ENCODE measurements around the gene TSPAN15. TPM values are rescaled to one million over a fixed set of nuclear protein-coding genes. Genes with fewer than 3 reads are reported as not detected.
"Not testable (repeated sequence)": the region's sequence is repeated elsewhere in the genome, so short reads cannot be mapped to it uniquely, and the experiment has no call there.

TSPAN15 gene
- polyA plus RNA-seq, 5 donors: 37.9 to 44.7 (median 43.1) TPM

DNA sequence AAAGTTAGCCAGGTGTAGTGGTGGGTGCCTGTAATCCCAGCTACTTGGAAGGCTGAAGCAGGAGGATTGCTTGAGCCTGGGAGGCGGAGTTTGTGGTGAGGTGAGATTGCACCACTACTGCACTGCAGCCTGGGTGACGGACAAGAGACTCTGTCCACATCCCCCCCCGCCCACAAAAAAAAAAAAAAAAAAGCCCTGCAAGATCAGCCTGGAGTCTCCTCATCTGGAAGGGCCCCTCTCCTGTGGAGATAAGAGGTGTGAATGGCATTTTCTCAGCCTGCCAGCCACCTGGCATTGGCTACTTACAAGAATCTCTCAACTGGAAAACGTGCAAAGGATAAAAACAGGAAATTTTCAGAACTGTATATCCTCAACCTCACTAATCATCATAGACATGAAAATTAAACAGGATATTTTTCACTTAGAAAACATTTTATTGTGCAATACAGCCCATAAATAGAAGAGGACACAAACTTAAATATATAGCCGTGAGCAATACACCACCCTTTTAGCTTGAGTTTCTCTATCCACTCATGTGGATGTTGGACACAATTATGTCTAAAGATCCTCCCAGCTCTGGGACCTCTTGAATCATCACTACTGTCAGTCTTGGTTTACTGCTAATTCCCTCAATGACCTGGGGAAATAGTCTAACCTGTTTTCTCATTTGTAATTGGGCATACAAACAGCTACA lies 11.3 kb upstream of the TSPAN15 start:
- DNase-seq: peak in 1 of 2 donors; percentile 50

DNA sequence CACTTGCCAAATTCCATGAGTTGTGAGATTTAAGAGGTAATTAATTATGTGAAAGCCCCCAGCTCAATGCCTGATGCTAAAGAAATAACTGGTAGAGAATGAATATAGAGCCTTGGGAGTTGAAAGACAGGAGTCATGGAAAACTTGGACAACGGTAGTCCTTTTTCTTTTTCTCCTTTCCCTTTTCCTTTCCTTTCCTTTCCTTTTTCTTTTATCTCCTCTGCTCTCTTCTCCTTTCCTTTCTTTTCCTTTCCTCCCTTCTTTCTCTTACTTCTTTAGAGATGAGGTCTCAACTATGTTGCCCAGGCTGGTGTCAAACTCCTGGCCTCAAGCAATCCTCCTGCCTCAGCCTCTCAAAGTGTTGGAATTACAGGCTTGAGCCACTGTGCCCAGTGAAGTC lies 7.9 kb upstream of the TSPAN15 start:
- DNase-seq: no peak

DNA sequence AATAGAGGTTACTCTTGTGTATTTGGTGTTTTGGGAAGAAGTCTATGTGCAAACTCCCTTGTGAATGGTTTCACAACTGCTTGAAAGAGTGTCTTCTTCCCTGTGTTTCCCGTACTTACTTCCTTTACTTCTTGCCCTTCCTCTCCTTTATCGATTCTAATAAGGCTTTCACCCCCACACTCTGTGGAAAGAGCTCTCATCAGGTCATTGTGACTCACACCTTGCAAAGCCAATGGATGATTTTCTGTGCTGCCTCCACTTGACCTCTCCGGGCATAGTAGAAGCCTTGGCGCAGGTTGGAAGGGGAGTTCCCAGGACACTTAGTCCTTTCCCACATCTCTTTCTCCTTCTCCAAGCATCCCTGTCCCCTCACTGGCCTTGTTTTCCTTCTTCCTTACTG lies 6.2 kb upstream of the TSPAN15 start:
- no peak for DNase-seq

DNA sequence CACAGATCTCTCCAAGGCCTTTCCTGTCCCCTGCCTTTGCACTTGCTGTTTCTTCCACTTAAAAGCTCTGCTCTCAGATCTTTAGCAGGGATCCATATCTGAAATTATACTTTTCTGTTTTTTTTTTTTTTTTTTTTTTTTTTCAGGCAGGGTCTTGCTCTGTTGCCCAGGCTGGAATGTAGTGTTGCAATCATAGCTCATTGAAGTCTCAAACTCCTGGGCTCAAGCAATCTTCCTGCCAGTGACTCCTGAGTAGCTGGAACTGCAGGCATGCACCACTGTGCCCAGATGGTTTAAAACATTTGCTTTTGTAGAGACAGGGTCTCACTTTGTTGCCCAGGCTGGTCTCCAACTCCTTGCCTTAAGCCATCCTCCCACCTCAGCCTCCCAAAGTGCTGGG lies 5.0 kb upstream of the TSPAN15 start:
- no peak for DNase-seq

DNA sequence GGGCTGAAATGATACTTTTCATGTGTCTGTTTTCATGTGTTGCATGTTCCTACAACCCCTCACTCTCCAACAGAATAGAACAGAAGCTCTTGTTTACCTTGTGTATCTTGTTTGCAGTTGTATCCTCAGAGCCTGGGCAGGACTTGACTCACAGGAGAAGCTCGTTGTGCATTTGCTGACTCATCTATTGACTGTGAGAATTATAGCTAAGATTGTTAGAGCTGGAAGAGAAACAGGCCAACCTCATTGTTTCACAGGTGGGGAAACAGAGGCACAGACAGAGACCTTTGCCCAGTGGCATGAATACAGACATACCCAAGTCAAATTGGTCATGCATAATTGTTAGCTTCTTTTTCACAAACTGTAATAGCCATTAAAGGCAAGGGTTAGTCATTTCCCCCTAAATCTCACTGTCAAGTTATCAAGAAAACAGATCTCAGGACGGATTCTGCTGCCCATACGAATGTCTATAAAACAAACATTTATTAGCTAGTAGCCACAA lies 4.6 kb upstream of the TSPAN15 start:
- DNase-seq: no peak

DNA sequence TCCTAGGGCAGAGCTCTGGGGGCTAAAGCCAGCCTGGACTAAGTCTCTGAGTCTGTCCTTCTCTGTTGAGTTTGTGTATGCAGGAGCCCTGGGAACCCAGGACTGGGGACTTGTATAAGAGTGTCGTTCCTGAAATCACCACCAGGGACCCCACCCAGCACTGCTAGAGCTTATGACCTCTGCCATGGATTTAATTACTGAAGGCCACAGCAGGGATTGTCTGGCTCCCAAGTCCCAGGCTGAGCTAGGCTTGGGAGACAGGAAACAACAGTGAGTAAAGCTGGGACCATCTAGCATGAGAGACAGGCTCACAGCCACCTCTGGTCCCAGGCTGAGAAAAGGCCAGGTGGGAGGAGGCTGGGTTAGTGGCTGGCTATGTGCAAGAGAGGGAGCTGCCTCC lies 1.4 kb upstream of the TSPAN15 start:
- DNase-seq: no peak

DNA sequence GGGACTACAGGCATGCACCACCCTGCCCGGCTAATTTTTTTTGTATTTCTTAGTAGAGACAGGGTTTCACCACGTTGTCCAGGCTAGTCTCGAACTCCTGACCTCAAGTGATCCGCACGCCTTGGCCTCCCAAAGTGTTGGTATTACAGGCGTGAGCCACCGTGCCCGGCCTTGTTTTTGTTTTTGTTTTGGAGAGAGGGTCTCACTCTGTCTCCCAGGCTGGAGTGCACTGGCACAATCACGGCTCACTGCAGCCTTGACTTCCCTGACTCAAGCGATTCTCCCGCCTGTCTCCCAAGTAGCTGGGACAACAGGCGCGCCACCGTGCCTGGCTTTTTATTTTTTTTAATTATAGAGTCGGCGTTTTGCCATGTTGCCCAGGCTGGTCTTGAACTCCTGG lies 870 bp upstream of the TSPAN15 start:
- not testable (repeated sequence) for DNase-seq

DNA sequence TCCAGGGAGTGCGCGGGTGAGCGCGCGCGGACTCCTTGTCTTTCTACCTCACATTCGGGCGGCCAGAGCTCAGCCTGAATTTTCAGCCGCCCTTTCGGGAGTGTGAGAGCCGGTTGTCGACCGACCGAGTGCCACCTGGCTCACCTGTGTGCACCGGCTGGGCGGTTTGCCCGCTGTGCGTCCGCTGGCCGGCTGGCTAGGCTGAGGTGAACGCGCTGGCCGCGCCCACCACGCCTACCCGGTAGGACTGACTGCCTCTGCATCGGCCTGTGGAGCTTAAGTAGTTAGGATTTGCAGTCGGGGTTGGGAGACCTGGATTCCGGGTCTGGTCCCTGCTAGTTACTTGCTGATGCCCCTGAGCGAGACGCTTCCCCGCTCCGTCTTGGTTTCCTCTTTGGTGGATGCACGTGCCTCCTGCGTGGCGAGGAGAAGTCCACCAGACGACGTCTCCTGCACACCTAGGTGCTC lies 553 bp downstream of the TSPAN15 start:
- DNase-seq: no peak

DNA sequence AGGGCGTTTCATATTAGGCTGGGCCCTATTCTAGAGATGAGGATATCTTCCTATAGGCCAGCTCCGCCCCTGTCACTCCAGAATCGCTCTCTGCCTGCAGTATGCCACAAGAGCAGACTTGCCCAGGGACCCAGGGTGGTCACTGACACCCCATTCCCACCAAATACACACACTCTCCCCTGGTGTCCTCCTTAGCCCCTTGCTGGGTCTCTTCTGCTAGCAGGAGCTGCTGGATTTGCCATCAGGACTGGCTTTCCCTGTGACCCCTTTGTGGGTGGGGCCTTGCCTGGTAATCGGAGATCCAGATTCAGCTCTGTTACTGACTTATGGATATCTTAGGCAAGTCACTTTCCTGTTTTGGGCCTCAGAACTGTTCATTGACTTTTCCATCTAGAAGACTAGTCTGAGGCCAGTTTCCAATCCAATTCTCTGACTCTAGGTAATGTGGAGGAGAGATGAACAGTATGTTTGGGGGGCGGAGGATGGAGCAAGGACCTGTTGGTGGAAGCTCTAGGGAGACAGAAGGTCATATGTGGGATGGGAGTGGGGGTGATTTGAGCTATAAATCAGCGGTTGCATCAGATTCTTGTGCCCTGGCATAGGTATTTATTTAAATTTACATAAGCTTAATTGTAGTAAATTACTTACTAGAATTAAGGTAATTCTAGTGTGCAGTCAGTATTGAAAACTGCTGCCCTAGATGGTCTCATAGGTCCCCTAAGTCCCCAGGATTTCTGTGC lies 1.6 kb downstream of the TSPAN15 start:
- no peak for DNase-seq

DNA sequence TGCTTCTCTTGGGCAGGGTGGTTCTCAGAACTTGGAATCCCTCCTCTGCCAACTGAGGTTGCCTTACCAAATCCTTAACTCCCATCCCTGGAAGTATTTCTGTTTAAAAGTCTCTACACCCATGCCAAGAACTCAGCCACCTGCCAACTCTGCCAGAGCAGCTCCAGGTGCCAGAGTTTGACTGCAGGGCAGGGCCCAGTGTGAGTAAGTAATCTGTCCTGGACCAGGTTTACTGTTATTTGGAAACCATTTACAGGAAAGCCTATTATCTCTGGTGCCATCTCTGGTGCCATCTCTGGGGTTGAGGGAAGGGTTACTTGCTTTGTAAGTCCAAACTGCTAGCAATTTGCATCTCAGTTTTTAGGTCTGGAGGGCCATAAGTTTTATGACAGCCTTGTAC lies 2.5 kb downstream of the TSPAN15 start:
- DNase-seq: no peak

DNA sequence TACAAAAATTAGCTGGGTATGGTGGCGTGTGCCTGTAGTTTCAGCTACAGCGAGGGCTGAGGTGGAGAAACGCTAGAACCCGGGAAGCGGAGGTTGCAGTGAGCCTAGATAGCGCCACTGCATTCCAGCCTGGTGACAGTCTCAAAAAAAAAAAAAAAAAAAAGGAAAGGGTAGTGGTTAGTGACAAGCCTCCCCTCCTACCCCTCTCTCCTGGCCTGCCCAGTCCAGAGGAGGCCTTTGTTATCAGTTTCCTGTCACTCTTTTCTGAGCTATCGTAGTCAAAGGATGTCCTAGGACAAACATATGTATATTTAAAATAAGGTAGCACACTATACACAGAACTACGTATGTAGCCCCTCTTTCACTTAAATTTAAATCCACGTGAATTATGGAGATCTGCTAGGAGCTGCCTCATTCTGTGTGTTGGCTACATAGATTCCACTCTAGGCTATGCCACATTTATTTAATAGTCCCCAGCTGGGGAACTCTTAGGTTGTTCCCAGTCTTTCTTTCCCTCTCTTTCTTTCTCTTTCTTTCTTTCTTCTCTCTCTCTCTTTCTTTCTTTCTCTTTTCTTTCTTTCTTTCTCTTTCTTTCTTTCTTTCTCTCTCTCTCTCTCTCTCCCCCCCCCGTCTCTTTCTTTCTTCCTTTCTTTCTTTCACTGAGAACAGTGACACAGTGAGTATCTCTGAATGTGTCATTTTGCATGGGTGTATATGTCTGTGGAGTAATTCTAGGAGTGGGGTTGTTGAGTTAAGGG lies 3.9 kb downstream of the TSPAN15 start:
- no peak for DNase-seq

DNA sequence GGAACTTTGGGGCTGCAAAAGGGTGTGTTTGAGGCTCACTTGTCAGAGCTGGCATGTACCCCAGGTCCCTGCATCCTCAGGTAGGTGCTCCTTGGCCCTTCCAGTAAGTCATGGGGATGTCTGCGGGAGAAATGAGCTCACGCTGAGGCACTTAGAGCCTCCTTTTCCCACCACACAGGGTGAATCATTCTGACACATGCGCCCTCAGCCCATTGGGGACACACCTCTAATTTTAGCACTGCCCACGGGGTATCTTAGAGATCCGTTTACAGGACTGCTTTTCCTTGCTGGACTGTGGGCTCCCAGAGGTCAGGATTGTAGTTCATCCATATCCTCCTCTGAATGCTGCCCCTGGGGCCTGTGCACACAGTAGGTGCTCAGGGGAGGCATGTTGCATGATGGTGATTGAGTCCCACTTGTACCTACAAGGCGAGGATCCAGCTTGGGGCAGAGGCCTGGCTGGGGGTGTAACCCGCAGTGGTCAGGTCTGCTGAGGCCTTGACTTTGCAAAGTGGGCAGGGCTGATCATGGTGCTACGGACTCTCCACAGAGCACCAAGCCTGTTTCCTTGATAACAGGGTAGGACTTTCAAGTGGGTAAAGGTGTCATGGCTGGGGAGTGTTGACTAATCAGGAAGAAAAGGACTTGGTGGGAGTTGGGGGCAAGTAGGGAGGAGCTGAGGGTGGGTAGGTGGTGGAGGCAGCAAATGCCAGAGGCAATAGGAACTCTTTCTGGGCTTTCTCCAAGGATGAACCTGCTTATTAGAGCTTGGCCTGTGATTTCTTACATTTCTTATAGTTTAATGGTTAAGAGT lies 5.8 kb downstream of the TSPAN15 start:
- DNase-seq: no peak

DNA sequence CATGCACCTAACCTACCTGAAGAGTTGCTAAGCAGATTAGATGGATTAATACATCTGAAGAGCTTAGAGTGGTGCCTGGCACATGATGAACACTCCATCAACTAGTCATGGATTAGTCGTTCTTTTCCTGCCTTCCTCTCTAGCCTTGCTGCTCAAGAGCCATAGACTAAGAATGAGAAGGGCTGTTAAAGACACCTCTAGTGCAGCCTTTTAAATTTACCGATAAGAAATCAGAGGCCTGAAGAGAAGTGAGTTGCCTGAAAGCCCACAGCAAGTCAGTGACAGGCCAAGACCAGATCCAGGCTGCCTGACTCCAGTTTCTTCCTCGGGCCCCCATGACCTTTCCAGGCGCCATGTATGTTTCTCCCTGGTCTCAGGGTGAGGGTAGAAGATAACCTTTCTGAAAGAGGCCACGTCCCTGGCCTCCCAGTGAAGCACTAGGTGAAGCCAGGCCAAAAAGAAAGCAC lies 6.5 kb downstream of the TSPAN15 start:
- DNase-seq: no peak

DNA sequence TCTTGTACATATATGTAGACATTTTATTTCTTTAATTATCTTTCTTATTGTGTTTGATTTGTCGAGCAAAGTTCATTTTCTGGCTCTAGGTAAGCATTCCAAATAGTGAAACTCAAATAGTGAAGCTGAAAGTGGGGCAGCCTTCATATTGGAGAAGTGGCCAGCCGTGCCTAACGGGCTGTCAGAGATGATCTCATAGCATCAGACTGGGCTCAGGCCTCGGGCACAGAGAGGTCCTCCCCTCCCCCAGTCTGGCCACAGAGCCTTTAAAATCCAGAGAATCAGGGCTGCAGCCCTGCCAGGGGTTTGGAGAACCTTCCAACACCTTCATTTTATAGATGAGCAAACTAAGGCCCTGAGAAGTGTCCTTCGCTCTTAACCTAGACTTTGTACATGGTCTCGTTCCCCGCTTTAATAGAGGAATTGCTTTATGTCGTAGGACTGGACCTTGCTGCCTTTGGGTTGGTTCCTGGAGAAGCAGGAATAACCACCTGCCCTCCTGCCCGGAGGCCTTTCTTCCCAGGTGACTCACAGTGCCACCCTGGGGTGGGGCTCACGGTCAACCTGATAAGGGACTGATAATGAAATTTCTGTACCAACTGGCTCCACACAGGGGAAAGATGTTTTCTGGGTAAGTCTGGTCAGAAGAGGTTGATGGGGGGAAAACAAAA lies 7.3 kb downstream of the TSPAN15 start:
- DNase-seq: no peak

DNA sequence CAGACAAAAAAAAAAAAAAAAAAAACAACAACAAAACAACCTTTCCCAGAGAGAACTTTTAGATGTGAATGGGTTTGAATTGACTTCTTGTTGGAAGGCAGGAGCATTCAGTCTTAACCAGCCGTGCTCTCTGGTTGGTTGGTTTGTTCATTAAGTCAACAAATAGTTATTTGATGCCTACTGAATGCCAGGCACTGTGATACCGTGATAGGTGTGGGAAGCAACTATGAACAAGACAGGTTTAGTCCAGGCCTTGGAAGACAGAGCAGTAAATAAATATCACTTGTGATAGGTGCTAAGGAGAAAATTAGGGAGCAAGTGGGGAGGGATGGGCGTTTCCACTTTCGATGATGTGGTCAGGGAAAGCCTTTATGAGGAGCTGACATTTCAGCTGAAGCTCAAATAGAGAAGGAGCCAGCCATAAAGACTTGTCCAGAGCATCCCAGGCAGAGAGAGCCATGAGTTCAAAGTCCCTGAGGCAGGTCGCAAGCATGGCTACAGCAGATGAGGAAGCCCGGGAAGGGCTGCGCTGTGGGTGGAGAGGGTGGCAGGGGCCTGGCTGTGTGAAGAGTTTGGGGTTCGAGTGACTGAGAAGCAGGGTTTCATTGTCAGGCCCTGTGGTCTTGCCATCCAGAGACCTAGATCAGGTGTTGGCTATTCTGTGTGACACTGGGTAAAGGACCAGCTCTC lies 8.0 kb downstream of the TSPAN15 start:
- no peak for DNase-seq

DNA sequence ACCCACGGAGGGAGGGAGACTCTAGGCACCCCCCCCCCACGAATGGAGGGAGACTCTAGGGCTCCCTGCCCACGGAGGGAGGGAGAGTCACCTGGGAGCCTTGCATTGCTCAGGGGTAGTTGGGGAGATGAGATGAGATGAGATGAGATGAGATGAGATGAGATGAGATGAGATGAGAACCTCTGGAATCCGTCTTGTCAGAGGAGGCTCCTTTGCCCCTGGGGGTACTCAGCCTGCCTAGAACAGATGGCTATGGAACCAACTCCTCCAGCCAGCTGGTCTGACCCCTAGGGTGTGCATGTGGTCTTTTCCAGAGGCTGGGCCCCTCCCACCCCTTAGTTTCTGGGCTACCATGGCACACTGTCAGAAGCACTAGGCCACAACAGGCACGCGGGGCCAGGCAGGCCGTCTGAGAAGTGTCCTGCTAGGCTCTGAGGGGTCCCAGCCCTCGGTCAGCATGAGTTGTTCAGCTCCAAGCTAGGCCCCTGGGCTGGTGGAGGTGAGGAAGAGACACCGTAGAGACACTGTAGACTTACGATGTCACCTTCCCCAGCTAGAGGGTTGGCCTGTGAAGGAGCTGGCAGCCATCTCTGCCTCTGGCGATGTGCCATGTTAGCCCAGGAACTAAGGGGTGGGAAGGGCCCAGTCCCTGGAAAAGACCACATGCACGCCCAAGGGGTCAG lies 8.8 kb downstream of the TSPAN15 start:
- no peak for DNase-seq

DNA sequence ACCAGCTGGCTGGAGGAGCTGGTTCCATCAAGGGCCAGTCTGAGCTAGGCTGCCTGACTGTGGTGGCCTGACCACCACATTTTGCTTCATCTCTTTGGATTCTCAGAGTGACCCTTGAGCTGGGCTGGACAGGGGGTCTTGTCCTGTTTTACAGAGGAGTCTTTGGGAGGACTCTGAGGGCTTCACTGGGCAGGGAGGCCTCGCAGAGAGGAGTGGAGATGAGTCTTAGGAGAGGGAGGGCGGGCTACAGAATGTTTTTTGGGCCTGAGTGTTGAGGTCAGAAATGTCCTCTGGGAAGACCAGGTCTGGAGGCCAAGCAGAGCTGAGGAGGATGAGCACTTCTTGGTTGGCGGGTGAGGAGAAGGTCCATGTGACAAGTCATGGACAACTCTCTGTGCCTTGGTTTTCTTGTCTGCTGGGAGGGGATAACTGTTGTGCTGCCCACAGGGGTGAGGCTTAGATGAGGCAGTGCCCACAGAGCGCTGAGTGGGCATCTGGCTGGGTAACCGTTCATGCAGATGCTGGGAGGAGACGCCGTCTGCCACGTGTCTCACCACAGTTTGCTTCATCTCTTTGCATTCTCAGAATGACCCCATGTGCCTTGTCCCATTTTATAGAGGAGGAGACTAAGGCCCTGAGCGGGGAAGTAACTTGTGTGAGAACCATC lies 9.4 kb downstream of the TSPAN15 start:
- DNase-seq: no peak

DNA sequence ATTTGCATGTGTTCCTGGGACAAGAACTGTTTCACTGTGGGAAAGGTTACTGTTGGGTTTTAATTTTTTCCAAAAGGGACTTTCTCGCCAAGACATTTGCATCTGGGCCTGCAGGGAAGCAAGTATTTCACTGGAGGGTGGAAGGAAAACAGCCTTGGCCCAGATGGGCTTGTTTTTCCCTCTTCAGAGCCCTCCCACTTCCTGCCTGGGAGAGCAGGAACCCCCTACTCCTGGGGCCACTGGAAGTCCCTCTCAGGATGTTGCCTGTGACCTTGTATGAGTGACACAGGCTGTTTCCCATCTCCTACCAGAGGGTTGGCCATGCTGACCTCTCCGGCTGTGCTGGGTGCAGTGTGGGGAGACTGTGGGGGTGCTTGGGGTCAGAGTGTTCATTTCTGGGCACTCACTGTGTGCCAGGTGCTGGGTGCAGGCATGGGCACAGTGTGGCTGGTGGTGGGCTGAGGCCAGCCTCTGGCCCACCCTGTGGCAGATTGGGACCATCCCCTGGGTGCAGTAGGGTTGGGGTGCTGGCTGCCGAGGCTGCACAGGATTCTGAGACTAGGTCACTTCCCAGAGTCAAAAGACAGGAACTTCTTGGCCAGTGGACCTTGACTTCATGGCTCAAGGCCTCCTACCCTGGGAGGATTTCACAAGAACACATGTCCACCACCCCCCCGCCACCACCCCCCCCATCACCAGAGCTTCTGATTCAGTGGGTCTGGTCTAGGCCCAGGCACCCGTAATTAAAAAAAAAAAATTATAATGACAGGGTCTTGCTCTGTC lies 10.2 kb downstream of the TSPAN15 start:
- DNase-seq: no peak
